IPS-18a (cell line): ENCODE measurements around the gene CDC14A.

ENCODE experiments used
- H3K27ac ChIP-seq: one replicate; pipeline ENCODE4 v1.5.1; 2013; ENCODE audit warnings: low read length
- H3K27me3 ChIP-seq: one replicate; pipeline ENCODE4 v1.6.1; 2013; ENCODE audit warnings: mild to moderate bottlenecking, low read length; ENCODE audit not compliant: control insufficient read depth, insufficient read depth
- H3K36me3 ChIP-seq: one replicate; pipeline ENCODE4 v1.6.1; 2013; ENCODE audit warnings: low read depth, low read length; ENCODE audit not compliant: control insufficient read depth
- H3K4me1 ChIP-seq: one replicate; pipeline ENCODE4 v1.6.1; 2013; ENCODE audit warnings: low read depth, low read length; ENCODE audit not compliant: control insufficient read depth
- H3K4me3 ChIP-seq: one replicate; pipeline ENCODE4 v1.5.1; 2013; ENCODE audit warnings: low read length
- H3K9ac ChIP-seq: one replicate; pipeline ENCODE4 v1.6.1; 2013; ENCODE audit warnings: mild to moderate bottlenecking, low read length, moderate library complexity
- H3K9me3 ChIP-seq: one replicate; pipeline ENCODE4 v1.6.1; 2013; ENCODE audit warnings: low read depth, low read length; ENCODE audit not compliant: control insufficient read depth

The CDC14A gene

DNA sequence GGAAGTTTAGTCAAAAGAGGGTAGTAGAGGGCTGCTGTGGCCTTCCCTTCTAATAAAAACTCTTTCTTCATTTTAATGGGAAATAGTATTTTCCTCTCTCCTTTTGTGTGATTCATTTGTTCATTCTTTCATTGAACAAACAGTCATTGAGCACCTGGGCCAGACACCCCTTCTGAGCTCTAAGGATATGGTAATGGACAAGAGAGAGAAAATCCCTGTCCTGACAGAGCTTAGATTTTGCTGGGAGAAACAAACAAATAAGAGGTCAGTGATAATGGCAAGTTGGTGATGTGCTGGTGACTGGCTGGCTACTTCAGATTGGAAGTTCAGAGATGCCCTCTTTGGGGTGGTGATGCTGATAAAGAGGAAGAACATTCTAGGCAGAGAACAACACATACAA lies 59.3 kb downstream of the CDC14A start:
- H3K4me3 ChIP-seq = no peak overlapping the region
- H3K36me3 ChIP-seq = no peaks in the 10 kb centered on the region

DNA sequence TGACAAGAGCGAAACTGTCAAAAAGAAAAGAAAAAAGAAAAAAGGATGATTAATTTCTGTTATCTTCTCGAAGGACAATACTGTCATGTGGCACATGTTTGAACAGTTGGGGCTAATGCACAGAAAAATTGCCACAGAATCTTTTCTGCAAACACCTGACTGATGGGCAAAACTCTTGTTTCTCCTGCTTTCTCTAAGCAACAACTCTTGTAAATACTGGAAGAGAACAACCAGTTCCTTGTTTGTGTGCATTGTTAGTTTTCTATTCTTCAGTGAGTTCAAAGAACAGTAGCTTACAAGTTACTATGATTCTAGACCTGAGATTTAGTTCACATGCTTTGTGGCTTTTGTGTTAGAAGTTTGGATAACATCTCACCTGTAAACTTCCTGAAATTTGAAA lies 60.7 kb downstream of the CDC14A start:
- H3K36me3 ChIP-seq = no peaks in the 10 kb centered on the region
- no peak overlapping the region for H3K27ac ChIP-seq
- H3K27me3 ChIP-seq = no peaks in the 10 kb centered on the region
- no peaks in the 10 kb centered on the region for H3K9me3 ChIP-seq
- H3K4me3 ChIP-seq = no peak overlapping the region
- H3K4me1 ChIP-seq = peaks cover 11% of the 10 kb centered on the region
- H3K9ac ChIP-seq = no peak overlapping the region

More for the DNA sequence above, 59.3 kb downstream of the CDC14A start:
- H3K4me1 ChIP-seq = peaks cover 11% of the 10 kb centered on the region
- no peaks in the 10 kb centered on the region for H3K27me3 ChIP-seq
- H3K9ac ChIP-seq = no peak overlapping the region
- H3K9me3 ChIP-seq = no peaks in the 10 kb centered on the region
- H3K27ac ChIP-seq = no peak overlapping the region

DNA sequence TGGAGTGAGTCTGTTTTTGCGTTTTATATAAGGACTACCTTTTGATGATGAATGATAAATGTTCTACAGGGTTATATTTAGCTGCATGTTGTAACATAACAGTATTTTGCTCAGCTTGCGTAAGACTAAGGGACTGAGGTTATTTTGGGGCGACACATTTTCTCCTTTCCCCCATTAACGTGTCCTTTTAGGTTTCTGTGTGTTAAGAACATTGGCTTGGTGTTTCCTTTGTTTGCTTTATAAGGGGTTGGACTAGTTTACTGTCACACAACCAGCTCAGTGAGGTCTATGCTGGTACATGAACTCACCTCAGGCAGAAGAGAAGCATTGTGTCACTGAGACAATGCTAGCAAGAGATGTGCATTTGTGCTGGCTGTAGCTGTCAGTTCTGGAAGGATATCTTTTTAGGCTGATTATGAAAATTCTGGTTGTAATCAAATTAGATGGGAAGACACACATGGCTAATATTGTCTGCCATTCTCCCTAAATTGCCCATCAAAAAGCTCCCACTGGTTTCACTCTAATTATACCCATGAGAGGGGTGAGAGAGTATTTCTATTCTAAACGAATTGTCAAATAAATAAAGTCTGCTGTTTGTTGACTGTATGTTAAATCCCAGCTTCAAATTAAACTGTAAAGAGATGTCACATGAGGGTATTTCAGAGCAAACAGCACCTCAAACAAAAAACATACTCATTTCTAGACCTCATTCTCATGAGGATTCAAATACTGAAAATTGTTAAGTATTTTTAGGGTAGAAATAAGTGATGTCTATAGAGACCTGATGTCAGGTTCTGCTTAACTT lies 62.6 kb downstream of the CDC14A start:
- Histone ChIP-seq H3K9ac (no peak overlapping the region), H3K9me3 (no peaks in the 10 kb centered on the region), H3K36me3 (no peaks in the 10 kb centered on the region), H3K27ac (no peak overlapping the region), H3K27me3 (no peaks in the 10 kb centered on the region), H3K4me1 (peaks cover 11% of the 10 kb centered on the region), H3K4me3 (no peak overlapping the region)

DNA sequence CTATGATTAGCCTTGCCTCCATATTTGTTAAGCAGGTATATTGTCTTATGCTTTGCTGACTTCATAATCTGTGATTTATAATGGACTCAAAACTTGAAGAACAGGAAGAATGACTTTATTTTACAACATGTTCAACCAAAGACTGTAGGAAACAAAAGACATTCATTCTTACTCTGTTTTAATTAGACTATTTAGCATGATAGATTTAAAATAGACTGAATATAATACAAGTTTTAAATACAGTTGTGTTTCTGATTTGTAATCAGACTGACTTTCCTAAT lies 63.1 kb downstream of the CDC14A start:
- Histone ChIP-seq H3K9me3 (no peaks in the 10 kb centered on the region), H3K4me1 (peaks cover 11% of the 10 kb centered on the region), H3K36me3 (no peaks in the 10 kb centered on the region), H3K27ac (no peak overlapping the region), H3K9ac (no peak overlapping the region), H3K4me3 (no peak overlapping the region), H3K27me3 (no peaks in the 10 kb centered on the region)

DNA sequence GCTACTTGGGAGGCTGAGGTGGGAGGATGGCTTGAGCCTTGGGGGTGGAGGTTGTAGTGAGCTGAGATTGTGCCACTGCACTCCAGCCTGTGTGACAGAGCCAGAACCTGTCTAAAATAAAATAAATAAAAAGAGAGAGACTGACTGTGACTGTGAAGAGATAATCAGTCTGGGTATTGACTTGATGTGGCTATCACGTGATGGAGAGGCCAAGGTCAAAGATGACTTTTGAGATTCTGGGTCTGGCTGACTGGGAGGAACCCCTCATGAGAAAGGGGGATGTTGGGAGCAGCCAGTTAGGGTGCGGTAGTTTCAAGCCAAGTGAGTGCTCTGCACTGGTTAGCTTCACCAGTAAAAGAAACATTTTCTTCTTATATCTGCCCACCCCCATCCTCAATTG lies 66.8 kb downstream of the CDC14A start:
- Histone ChIP-seq H3K27ac (no peak overlapping the region), H3K27me3 (no peaks in the 10 kb centered on the region), H3K9me3 (no peaks in the 10 kb centered on the region), H3K4me1 (peaks cover 27% of the 10 kb centered on the region), H3K9ac (no peak overlapping the region), H3K36me3 (no peaks in the 10 kb centered on the region), H3K4me3 (no peak overlapping the region)

DNA sequence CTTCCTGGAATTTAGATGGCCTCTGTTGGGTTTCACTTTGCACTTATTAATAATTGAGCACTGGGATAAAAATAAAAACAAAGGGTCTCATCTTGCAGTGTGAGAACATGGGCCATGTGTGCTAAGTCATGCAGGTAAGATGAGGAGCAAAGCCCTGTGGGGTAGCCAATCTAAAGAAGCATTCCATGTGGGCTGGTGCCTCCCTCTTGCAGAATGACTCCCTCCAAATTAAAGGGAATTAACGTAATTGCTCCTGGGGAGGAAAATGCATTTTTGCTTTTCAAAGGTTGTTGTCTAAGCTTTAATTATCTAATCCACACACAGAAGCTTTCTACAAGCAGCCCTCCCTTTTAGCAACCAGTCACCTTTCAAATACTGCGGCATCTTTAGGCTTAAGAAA lies 69.8 kb downstream of the CDC14A start:
- no peak overlapping the region for H3K9ac ChIP-seq
- no peaks in the 10 kb centered on the region for H3K27me3 ChIP-seq
- no peak overlapping the region for H3K4me3 ChIP-seq
- no peaks in the 10 kb centered on the region for H3K36me3 ChIP-seq
- no peak overlapping the region for H3K27ac ChIP-seq
- peaks cover 28% of the 10 kb centered on the region for H3K4me1 ChIP-seq
- no peaks in the 10 kb centered on the region for H3K9me3 ChIP-seq

DNA sequence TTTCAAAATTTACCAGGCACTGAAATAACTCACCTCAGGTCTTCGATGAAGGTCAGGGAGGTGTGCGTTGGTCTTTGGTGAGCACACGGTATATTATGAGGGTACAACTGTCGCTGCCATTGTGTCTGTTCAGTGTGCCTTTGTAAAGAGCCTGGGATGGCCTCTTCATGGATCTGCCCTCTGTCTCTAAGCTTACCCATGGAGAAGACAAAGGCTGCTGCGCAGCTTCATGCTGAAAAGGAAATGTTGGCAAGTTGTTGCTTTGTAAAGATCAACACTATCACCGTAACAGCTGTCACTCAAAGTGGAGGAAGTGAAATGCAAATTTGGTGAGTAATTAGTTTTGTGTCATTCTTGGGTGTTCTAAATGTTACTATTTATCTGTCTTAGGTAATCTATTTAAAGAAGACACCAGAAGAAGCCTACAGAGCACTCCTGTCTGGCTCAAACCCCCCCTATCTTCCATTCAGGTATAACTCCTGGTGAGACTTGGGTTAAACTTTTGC lies 71.6 kb downstream of the CDC14A start:
- Histone ChIP-seq H3K9ac (no peak overlapping the region), H3K36me3 (no peaks in the 10 kb centered on the region), H3K27ac (no peak overlapping the region), H3K27me3 (no peaks in the 10 kb centered on the region), H3K4me1 (peaks cover 28% of the 10 kb centered on the region), H3K4me3 (no peak overlapping the region), H3K9me3 (no peaks in the 10 kb centered on the region)

DNA sequence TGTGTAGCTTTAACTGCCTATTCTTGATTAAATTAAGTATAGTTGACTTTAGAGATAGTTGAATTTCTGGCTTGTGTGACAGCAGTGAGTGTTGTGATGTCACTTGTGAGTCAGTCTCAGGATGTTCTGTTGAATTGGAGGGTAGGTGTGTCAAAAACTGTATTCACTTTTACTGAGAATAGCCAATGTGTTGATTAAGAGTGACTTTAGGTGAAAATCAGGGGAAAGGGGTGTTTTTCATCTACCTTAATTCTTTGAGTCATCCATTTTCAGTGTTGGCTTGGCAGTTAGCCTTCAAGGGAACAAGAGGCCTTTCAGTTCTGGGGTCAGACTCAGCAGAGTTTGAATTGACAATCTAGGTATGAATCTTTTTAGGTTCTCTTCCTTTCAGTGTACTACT lies 75.9 kb downstream of the CDC14A start:
- Histone ChIP-seq H3K27ac (no peak overlapping the region), H3K4me3 (no peak overlapping the region), H3K27me3 (no peaks in the 10 kb centered on the region), H3K9me3 (no peaks in the 10 kb centered on the region), H3K9ac (no peak overlapping the region), H3K36me3 (no peaks in the 10 kb centered on the region), H3K4me1 (peaks cover 15% of the 10 kb centered on the region)

DNA sequence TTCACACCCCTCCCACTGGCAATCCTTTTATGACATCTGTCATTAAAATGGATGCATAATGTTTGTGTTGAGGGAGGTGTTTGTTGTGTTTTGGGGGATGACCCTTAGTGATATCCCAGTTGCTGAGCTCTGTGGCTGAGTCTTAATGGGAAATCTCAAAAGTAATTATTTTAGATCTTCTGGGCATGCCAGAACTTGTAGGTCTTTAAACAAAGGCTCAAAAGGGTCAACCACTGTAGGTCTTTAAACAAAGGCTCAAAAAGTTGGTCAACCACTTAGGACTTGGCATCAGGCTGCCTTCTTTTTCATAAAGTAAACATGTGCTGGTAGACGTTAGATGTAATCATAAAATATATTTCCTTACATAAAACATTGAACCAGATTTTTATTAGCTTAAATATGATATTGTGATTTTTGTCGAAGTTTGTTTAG lies 78.0 kb downstream of the CDC14A start:
- H3K4me1 ChIP-seq = peaks cover 10% of the 10 kb centered on the region
- H3K4me3 ChIP-seq = no peak overlapping the region
- no peak overlapping the region for H3K9ac ChIP-seq
- no peak overlapping the region for H3K27ac ChIP-seq
- H3K36me3 ChIP-seq = no peaks in the 10 kb centered on the region
- no peaks in the 10 kb centered on the region for H3K27me3 ChIP-seq
- no peaks in the 10 kb centered on the region for H3K9me3 ChIP-seq

DNA sequence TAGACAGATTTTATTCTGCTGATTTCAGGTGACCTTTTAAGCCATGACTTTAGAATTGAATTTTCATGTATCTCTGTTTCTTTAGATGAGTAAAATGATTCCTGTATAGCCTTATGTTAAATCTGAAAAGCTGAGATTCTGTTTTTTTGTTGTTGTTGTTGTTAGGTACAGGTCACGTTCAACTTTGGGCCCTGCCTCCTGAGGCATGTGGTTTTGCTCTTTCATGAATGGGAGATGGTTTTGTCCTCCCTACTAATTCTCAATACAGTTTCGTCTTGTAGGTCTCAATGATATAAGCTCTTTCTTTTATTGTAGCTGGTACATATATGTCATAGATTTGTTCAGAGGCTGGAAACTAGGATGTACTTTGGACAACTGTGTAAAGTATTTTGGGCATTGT lies 79.6 kb downstream of the CDC14A start:
- no peak overlapping the region for H3K4me3 ChIP-seq

DNA sequence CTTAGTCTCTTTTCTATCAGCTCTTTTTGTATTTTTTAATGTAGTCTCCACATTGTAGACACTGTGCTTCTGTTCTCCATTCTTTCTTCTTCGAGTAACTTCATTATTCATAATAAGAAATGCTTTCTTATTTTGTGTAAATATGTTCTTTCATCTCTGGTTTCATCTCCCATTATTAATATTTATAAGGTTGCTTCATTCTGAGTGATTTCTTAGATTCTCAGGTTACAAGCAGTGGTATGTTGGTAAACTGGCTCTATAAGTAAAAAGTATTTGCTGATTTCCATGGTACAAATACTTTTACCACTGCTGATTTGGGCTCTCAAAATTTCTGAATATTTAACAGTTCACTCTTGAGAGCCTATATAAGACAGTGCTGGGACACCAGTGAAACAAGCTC lies 81.3 kb downstream of the CDC14A start:
- Histone ChIP-seq H3K36me3 (no peaks in the 10 kb centered on the region), H3K9me3 (no peaks in the 10 kb centered on the region), H3K27ac (no peak overlapping the region), H3K9ac (no peak overlapping the region), H3K4me1 (peaks cover 19% of the 10 kb centered on the region), H3K27me3 (no peaks in the 10 kb centered on the region), H3K4me3 (no peak overlapping the region)

More for the DNA sequence above, 79.6 kb downstream of the CDC14A start:
- H3K4me1 ChIP-seq = peaks cover 13% of the 10 kb centered on the region
- H3K9me3 ChIP-seq = no peaks in the 10 kb centered on the region
- H3K9ac ChIP-seq = no peak overlapping the region
- H3K27ac ChIP-seq = no peak overlapping the region
- no peaks in the 10 kb centered on the region for H3K36me3 ChIP-seq
- H3K27me3 ChIP-seq = no peaks in the 10 kb centered on the region

DNA sequence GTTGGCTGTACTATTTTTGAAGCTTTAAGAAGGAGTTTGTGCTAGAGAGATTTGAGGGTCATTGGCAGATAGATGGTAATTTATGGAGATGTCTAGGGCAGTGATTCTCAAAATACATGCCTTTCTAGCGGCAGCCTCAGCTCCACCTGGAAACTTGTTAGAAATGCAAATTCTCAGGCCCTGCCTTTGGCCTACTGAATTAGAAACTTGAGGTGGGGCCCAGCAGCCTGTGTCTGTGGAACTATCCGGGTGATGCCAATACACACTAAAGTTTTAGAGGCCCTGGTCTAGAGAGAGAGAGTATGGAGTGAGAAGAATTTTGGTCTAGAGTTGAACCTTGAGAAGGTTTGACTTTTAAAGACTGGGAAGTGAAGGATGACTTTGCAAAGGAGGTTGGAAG lies 82.5 kb downstream of the CDC14A start:
- no peak overlapping the region for H3K4me3 ChIP-seq
- no peaks in the 10 kb centered on the region for H3K27me3 ChIP-seq
- peaks cover 23% of the 10 kb centered on the region for H3K4me1 ChIP-seq
- H3K36me3 ChIP-seq = no peaks in the 10 kb centered on the region
- no peak overlapping the region for H3K27ac ChIP-seq
- H3K9me3 ChIP-seq = no peaks in the 10 kb centered on the region
- no peak overlapping the region for H3K9ac ChIP-seq
